HCT116 (cell line): ENCODE results near the gene TEAD1.

ENCODE experiments used
- CTCF ChIP-seq, 3 experiments: fragments of 200-600 bp in 1 of 3; sonication (generic) in 1 of 3; IDR thresholded peaks in 2 of 3; conservative IDR thresholded peaks in 1 of 3; 2 replicates each; pipeline ENCODE4 v1.5.1; 2012 to 2017; ENCODE audit warnings: low read depth in 2 of 3, low read length in 2 of 3, antibody characterized with exemption in 1 of 3, borderline replicate concordance in 1 of 3, control low read depth in 1 of 3, mild to moderate bottlenecking in 1 of 3, mixed read lengths in 1 of 3, mixed run types in 1 of 3, moderate library complexity in 1 of 3; ENCODE audit not compliant: insufficient read depth in 1 of 3
- POLR2A ChIP-seq: IDR thresholded peaks from 2 replicates; pipeline ENCODE4 v1.7.0; 2011; ENCODE audit warnings: borderline replicate concordance; ENCODE audit not compliant: insufficient read depth, insufficient read length; ENCODE audit errors: extremely low read depth

DNA sequence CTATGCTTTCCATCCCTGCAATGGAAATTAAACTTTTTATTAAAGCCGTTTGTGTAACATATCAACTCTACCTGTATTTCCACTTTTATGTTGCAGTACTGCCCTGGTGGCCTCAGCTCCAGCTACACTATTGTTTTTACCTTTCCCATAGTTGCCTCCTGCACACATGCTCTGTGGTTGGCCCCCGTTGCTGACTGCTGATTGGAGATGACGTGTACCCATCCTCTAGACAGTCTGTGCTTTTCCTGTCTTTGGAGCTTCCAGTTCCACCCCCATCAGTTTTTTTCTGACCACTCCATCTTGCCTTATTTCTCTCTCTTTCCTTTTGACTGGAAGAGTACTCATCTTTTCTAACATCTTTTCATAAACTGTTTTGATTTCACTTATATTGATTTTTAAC is 123.8 kb downstream of the TEAD1 start:
- TF ChIP-seq CTCF (IDR thresholded peaks at IDR 0.05 in 2 of 3, conservative IDR thresholded peaks at IDR 0.05 in 1 of 3; ENCODE audit: borderline replicate concordance in 1 of 3, insufficient read depth in 1 of 3, low read depth in 2 of 3, low read length in 2 of 3), result no peak
- TF ChIP-seq POLR2A, result no peak
